Activated naive CD4-positive, alpha-beta T cell treated with anti-CD3 and anti-CD28 coated beads, Interleukin-2, amount 50 U/mL, for 24 hours (primary cell): ENCODE results near the gene SLC27A4.

ENCODE experiments used
- H3K27ac Mint-ChIP-seq: one replicate; pipeline ENCODE4 v1.8.0; 2021; ENCODE audit warnings: mild to moderate bottlenecking, mixed read lengths
- H3K27me3 Mint-ChIP-seq: one replicate; pipeline ENCODE4 v1.8.0; 2021; ENCODE audit warnings: mixed read lengths
- H3K36me3 Mint-ChIP-seq: one replicate; pipeline ENCODE4 v1.8.0; 2021; ENCODE audit warnings: mixed read lengths
- H3K4me1 Mint-ChIP-seq: one replicate; pipeline ENCODE4 v1.8.0; 2021; ENCODE audit warnings: mixed read lengths
- H3K4me3 Mint-ChIP-seq: one replicate; pipeline ENCODE4 v1.8.0; 2021; ENCODE audit warnings: mild to moderate bottlenecking, mixed read lengths
- H3K9me3 Mint-ChIP-seq: one replicate; pipeline ENCODE4 v1.8.0; 2021; ENCODE audit warnings: mixed read lengths

SLC27A4 gene

DNA sequence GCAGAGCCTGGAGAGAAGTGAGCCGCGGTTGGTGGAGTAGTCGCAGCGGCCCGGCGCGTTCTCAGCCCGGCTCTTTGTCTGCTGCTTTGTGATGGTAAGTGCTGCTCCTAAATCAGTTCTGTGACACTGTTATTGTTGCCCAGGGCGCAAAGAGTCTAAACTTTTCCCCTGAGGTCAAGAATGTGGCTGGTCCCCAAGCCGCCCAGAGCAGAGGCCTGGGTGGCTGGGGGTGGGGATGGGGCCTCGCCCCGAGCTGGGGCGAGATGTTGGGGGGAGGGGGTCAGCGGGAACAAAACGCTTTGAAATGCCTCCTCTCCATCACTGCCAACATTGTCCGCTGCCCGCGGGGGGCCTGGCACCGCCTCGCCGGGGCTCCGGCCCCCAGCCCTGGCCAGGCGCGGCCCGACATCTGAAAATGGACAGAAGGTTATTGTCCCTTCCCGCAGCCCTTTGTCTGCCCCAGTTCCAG lies 68.7 kb downstream of the SLC27A4 start:
- Mint-ChIP-seq H3K36me3 (no peaks in the 10 kb centered on the region), H3K9me3 (no peaks in the 10 kb centered on the region), H3K4me3 (no peak overlapping the region), H3K4me1 (no peaks in the 10 kb centered on the region), H3K27me3 (peaks cover 11% of the 10 kb centered on the region), H3K27ac (no peak overlapping the region)

DNA sequence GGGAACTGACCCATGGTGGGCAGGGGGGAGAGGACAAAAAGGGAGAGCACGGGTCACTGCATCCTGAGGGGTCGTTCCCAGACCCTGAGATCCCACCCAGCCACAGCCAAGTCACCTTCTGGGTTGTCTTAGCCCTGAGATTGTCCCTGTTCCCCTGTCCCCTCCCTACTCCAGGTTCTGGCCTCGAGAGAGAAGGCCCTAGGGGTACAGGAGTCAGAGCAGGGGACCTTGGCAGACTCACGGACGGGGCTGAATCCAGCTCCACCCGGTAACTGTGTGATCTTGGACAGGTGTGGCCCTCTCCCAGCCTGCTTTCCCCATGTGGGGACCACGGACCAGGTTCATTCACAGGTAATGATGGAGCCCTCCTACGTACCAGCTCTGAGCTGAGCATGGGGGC lies 69.1 kb downstream of the SLC27A4 start:
- Mint-ChIP-seq H3K27ac (no peak overlapping the region), H3K4me1 (no peaks in the 10 kb centered on the region), H3K36me3 (no peaks in the 10 kb centered on the region), H3K4me3 (no peak overlapping the region), H3K27me3 (peaks cover 13% of the 10 kb centered on the region), H3K9me3 (no peaks in the 10 kb centered on the region)

DNA sequence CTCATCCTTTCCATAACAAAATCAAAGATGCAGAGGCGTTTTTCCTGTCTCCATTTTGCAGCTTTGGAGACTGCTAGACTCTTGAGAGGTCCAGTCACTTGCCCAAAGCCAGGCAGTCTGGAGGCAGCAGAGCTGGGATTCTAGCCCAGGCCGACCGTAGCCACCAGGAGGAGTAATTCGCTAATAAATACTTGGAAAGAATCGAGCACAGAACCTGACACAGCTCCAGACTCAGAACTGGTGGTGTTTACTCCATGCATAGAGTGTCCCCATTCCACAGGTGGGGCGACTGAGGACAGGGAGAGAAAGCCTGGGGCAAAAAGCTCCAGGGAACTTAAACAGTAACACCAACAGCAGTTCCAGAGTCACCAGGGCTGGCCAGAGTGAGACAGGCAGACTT lies 69.7 kb downstream of the SLC27A4 start:
- H3K27me3 Mint-ChIP-seq: peaks cover 16% of the 10 kb centered on the region
- H3K9me3 Mint-ChIP-seq: no peaks in the 10 kb centered on the region
- H3K27ac Mint-ChIP-seq: no peak overlapping the region
- no peaks in the 10 kb centered on the region for H3K36me3 Mint-ChIP-seq
- H3K4me1 Mint-ChIP-seq: no peaks in the 10 kb centered on the region
- no peak overlapping the region for H3K4me3 Mint-ChIP-seq
